ENCODE measurements around the gene SOCS7.

The SOCS7 gene

DNA sequence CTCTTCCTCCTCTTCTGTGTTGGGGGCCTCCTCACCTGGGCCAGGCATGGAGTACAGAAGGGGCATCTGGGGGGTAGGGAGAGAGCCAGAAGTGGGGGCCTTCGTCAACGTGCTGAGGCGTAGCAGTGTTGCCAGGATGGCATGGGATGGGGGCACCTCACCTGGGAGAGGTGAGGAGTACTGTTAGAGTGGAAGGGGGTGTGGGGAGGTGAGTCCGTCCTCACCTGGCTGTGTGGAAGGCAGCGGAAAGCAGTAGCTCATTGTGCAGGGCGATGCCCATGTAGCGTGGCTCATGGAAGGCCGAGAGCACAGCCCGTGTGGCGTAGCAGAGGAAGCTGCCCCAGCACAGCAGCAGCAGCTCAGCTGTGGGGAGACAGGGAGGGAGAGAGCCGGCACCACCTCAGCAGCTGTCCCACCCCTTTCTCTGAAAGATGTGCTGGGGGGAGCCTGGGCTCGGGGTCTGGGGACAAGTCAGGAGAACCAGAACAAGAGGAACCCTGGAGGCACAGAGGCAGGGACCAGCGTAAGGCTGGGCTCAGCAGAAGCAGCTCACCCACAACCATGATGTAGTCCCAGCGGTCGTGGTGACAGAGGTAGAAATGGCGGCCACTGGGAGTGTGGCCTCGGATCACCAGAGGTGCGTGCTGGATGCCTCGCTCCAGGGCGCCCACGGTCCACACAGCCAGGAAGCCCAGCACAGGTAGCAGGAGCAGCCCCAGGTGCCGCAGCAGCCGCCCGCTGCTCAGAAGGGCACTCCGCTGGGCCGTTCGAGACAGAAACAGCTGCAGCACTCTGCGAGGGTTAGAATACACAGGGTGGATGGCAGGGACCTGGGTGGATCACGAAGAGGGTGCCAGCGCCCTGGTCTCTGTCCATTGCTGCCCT, 16.9 kb upstream of the SOCS7 start:
- DNase-seq (ENCODE audit: low read depth in 1 of 2, low spot score in 1 of 2): no peak

DNA sequence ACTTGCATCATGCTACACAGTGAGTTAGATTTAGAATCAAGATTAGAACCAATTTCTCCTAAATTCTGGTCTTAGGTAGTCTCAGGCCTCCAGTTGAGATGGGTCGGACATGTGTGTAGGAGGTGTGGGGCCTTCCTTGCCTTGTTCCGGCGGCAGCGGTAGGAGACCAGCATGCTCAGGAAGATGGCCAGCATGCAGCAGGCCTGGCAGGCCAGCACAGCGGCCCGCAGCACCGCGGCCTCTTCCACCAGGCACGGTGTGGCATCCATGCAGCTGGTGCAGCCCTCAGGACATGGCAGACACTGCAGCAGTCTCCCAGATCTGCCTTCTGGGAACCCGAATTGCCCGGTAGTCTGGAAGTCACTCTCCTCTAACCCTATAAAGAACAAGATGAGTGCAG, 14.8 kb upstream of the SOCS7 start:
- no peak for DNase-seq (ENCODE audit: low read depth in 1 of 2, low spot score in 1 of 2)

DNA sequence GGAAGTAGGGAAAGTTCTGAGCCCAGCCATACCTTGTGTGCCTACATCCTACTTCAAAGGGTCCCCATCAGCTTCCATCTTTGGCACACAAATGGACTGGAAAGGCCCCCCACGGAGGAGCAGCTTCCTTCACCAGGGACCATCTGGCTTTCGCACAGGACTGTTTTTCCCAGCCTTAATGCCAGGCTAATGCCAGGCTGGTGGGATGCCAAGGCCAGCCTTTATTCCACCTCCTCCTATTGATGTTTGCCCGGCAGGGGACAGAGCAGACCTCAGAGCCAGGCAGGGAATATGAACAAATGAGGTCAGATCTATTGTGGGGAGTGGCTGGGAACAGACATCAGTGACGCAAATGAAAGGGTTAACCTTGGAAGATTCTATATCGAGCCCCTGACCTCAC, 13.6 kb upstream of the SOCS7 start:
- DNase-seq (ENCODE audit: low read depth in 1 of 2, low spot score in 1 of 2): no peak

DNA sequence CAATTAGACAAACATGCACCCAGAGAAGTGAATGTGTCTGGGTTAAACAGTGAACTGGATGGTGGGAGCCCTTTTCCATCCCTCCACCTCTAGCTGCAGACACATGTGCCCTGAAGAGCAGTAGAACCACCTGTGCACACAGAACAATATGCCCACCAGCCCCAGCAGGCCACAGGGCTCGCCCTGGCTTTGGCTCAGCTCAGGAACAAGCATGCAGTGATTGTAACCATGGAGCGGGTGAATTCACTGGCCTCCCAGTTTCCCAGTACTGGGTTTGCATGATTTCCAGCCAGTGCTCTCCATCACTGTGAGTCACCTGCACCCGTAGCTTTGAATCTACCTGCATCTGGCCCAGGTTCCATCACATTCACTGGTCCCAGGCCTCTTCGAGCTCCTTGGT, 13.1 kb upstream of the SOCS7 start:
- DNase-seq (ENCODE audit: low read depth in 1 of 2, low spot score in 1 of 2): no peak

DNA sequence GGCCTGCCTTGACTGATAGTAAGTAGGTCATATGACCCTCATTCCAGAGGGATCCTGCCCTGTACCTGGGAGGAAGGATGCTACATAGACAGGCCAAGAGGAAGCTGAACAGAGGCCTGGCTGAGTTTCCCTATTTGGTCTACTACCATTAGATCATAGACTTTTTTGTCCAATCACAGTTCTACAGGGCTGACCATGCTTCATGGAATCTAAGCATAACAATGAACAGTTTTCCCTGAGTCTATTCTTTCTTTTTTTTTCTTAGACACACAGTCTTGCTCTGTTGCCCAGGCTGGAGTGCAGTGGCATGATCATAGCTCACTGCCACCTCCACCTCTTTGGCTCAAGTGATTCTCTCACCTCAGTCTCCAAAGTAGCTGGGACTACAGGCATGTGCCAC, 11.8 kb upstream of the SOCS7 start:
- no peak for DNase-seq (ENCODE audit: low read depth in 1 of 2, low spot score in 1 of 2)

DNA sequence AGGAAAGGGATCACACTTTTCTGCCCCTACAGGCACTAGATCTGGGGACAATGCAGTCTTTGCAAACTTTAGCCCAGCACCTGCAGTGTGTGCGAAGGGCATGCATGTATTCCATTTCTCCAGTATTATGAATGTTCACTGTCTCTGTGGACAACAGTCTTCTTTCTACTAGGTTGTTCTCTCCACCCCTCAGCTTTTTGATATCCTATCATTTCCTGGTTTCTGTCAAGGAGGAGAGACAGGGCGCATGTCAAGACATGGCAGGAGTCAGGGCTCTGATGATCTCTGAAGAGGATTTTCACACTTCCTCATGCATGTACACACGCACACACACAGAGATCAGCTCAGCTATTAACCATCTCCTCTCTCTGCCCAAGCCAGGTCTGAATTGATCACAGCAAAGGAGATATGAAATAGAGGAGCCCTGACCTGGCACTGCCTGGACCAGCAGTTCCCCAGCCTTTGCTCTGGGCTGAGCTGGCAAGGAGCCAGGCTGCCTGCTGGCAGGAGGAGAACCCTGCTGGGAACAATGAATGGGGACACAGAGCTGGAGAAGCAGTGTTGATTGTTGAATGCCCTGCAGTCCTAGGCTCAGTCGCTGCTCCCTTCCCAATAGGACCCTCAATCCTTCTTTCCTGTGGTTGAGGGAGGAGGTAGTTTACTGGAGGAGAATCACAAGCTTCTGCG, 10.5 kb upstream of the SOCS7 start:
- no peak for DNase-seq (ENCODE audit: low read depth in 1 of 2, low spot score in 1 of 2)

DNA sequence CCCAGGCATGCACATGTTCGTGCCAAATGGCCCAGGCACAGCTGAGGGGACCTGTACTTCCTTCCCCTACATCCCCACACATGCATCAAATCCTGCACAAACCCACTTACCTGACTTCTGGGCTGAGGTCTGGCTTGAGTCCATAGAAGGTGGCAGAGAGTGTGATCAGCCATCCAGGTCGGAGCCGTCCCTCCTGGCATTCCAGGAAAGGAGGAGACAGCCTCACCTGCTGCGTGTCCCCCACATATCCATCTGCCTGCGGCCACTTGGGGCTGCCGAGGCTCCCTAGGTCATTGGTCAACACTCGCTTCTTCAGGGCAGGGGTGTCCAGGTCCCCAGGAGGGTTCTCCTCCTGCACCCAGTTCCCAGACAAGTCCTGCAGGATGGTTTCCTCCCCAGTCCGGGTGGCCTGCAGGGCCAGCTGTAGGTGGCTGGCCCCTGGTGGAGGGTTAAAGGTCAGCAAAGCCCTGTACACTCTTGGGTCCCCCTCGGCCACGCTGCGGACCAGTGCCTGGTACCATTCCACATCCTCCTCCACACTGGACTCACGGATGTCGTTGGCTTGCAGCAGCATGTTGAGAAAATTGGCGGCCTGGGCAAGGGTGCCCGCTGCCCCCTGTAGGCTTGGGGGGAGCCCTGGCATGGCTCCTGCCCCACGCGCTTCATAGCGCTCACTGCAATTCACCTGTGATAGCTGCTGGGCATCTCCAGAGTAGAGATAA, 8.6 kb upstream of the SOCS7 start:
- no peak for DNase-seq (ENCODE audit: low read depth in 1 of 2, low spot score in 1 of 2)

DNA sequence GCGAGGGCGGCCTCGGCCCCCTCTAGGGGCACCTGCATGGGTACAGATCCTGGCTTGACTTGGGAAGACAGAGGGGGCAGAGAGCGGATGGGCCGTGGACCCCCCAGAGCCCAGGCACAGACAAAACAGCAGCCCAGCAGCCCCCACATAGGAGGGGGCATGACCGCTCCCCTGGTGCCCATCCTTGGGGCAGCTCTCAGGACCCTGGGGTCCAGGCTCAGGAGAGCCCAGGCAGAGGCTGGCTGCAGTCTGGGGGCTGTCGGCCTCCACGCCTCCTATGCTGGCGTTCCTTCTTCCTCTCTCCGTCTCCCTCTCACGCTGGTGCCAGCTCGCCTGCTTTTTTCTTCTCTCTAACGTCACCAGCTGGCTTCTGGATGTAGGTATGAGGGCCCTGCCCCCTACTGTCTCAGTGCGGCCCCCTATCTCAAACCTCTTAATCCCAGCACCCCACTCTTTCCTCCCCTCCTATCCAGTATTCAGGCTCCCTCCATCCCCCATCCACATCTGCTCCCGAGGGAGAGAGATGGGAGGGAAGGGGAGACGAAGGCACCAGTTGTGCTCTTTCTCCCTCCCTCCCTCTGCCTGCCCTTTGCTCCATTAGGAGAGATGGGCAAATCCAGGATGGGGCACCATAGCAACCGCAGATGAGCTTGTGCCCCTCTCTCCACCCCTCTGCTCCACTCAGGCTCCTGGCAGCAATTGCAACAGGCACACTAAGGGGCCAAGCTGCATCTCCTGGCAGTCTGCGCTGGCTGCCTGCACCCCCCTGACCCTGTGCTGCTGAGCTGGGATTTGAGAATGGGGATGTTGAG, 7.8 kb upstream of the SOCS7 start, which contains the start of gene GPR179:
Gene GPR179 (minus strand): TSS at position 349 of the 812 bp plus-strand sequence. CDS start 167 bp downstream, at position 182.
- no peak for DNase-seq (ENCODE audit: low read depth in 1 of 2, low spot score in 1 of 2)

DNA sequence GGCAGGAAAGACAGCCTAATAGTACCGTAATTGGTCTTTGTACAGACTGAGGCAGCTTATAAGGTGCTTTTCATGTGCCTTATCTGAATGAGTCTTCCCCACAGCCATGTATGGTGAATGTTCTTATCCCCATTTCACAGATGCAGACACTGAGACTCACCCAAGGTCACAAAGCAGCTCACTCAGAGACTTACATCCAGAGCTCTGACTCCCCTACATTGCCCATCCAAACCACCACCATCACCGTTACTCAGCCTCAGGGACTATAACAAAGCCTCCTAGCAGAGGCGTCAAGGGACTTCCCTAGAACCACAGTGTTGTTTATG, 7.3 kb upstream of the SOCS7 start:
- no peak for DNase-seq (ENCODE audit: low read depth in 1 of 2, low spot score in 1 of 2)

DNA sequence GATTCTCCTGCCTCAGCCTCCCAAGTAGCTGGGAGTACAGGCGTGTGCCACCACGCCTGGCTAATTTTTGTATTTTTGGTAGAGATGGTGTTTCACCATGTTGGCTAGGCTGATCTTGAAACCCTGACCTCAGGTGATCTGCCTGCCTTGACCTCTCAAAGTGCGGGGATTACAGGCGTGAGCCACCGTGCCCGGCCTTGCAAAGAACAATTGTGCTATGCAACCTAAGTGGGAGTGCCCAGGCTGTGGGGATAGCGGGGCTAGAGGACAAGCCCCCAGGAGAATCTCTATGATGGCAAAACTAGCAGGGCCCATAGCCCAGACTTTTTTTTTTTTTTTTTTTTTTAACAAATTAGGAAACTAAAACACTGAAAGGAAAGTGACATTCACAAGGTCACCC, 5.9 kb upstream of the SOCS7 start:
- DNase-seq (ENCODE audit: low read depth in 1 of 2, low spot score in 1 of 2): no peak

DNA sequence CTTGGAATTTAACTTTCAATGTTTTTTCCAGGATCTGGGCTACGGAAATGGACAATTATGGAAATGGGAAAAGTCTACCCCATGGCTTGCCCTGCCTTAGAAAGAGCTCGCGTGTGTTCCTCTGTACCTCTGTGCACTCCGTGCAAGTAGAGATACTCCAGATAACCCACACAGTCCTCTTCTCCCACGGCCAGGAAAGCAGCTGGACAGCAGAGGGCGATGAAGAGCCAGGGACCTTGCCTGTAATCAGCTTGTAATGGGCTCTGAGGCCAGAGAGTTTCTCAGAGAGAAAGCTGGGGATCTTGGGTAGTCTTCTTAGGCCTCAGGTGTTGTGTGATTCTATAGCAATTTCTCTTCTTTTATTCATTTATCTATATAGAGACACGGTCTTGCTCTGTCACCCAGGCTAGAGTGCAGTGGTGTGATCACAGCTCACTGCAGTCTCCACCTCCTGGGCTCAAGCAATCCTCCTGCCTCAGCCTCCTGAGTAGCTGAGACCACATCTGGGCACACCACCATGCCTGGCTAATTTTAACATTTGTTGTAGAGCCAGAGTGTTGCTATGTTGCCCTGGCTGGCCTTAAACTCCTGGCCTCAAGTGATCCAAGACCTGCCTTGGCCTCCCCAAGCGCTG, 2.4 kb upstream of the SOCS7 start:
- DNase-seq (ENCODE audit: low read depth in 1 of 2, low spot score in 1 of 2): peak; percentile 68 to 72

DNA sequence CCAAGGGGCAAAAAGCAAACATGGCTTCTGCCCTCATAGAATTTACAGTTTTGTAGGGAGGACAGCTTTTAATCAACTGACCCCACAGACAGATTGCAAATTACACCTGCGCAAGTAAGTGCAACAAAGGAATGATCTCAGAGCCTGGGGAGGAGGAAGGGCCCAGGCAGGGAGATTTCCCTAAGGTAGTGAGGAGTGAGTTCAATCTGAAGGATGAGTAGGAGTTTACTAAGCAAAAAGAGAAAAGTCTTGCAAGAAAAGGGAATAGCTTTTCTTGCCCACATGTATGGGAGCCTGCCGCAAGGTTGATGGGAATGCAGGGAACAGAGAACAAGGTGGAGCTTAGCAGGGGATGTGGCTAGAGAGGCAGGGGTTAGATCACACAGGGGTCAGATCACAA, 1.6 kb upstream of the SOCS7 start:
- DNase-seq (ENCODE audit: low read depth in 1 of 2, low spot score in 1 of 2): no peak

DNA sequence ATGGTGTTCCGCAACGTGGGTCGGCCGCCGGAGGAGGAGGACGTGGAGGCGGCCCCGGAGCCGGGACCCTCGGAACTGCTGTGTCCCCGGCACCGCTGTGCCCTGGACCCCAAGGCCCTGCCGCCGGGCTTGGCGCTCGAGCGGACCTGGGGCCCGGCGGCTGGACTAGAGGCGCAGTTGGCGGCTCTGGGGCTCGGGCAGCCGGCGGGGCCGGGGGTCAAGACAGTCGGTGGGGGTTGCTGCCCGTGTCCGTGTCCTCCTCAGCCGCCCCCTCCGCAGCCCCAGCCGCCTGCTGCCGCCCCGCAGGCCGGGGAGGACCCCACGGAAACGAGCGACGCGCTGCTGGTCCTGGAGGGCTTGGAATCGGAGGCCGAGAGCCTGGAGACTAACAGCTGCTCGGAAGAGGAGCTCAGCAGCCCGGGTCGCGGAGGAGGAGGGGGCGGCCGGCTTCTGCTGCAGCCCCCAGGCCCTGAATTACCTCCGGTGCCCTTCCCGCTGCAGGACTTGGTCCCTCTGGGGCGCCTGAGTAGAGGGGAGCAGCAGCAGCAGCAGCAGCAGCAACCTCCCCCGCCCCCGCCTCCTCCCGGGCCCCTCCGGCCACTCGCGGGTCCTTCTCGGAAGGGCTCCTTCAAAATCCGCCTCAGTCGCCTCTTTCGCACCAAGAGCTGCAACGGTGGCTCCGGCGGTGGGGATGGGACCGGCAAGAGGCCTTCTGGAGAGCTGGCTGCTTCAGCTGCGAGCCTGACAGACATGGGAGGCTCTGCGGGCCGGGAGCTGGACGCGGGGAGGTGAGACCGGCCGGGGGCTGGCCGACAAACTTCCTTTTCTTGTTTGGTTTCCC, 821 bp downstream of the SOCS7 start:
- peak in 1 of 2 donors; percentile 2 for DNase-seq (ENCODE audit: low read depth in 1 of 2, low spot score in 1 of 2)

DNA sequence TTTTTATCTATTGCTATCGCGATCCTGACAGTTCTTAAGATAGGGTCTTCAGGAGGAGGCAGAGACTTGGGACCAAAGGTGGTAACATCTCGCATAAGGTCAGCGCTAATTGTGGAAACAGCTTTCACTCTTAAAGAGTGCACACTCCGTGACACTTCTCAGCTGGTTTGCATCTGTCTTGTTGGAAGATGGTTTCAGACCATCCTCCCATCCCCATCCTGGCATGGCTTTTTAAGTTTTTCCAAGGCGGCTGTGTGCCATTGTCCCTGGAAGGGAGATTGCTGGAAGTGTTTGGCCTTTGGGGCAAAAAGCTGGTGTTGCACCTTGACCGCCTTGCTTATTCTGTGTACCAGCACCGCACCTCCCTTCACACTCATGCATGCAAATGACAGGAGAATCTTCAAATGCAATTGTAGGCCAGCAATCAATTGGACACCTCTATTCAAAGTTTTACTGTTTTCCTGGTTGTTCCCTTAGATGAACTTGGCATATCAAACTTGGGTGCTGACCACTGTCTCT, 1.5 kb downstream of the SOCS7 start:
- no peak for DNase-seq (ENCODE audit: low read depth in 1 of 2, low spot score in 1 of 2)

DNA sequence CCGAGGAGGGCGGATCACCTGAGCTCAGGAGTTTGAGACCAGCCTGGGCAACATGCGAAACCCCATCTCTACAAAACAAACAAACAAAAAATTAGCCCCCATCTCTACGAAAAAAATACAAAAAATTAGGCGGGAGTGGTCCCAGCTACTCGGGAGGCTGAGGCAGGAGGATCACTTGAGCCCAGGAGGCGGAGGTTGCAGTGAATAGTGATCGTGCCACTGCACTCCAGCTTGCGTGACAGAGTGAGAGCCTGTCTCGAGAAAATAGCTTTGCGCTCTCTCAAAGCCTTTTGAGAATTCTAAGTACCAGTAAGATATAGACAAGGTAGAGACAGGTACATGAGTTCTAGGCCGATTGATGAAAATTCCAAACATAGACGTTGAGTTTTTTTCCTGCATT, 2.0 kb downstream of the SOCS7 start:
- DNase-seq (ENCODE audit: low read depth in 1 of 2, low spot score in 1 of 2): no peak

DNA sequence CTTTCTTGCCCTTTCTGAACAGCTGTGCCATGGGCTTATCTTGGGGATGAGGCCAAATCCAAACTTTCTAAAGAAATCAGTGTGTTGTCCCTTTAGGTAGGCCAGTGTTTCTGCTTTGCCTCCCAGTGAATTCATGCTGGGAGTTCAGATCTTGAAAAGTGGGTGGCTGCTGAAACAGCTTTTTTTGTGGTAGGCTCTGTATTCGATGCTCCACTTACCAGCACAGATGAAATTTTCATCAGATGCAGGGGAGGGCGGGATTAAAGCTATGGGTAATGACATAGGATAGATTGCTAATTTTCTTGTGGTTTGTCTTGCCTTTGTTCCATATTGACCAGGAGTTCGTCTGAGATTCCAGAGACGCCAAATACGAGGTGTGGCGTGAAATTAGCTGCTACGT, 2.8 kb downstream of the SOCS7 start:
- DNase-seq (ENCODE audit: low read depth in 1 of 2, low spot score in 1 of 2): no peak

DNA sequence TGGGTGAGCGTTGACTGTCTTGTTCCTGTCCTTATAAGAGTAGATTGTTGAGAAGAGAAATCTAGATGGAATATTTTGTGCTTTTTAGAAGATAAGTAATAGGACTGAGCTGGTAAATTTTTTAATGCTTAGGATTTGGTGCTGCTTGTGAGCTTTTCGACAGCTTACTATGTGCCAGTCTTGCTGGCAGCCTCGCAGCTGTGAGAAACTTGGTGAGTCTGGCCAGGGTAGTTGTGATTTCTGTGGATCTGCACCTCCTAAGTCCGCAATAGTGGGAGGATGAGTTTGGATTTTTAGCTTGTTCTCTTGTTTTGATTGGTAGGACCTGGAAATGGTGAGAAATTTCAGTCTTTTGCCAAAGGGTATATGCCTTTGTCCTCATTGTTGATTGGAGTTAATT, 3.6 kb downstream of the SOCS7 start:
- DNase-seq (ENCODE audit: low read depth in 1 of 2, low spot score in 1 of 2): no peak

DNA sequence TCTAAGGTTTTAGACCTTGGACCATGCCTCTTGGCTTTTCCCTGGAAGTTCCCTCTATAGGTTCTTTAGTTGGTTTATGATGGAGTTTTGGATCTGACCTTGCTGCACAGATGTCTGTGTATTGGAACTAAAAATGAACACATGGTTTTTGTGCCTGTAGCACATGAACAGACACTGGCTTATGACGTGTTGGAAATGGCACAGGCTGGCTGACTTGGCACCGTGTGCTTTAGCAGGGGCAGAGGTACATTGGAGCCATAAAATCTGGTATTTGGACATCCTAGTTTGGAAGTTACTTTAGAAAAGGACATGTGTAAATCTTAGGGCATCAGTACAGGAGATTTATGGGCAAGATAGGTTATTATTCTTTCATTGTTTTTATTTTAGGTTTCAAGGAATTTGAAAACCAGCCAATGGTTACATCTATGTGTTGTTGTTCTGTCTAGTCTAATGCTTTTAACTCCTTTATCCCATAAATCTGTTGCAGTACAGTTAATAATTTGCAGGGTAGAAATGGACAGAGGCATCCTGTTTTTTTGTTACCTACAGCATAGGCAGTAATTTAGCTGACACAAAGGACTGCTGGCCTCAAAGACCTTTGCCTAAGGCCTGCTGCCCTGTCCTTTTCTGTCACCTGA, 6.0 kb downstream of the SOCS7 start:
- DNase-seq (ENCODE audit: low read depth in 1 of 2, low spot score in 1 of 2): no peak
